Upper lobe of left lung (tissue), 4 donors: ENCODE data around the gene SYNE2.

Experiments used
- CTCF ChIP-seq, 6 experiments: fragments of 450-650 bp in 4 of 6; fragments of 200-600 bp in 2 of 6; sonication (generic) in 2 of 6; IDR thresholded peaks; one replicate each; pipeline ENCODE4 v1.5.1; 2016 to 2019; ENCODE audit warnings: antibody characterized with exemption in 6 of 6
- POLR2A ChIP-seq, 4 donors: fragments of 450-650 bp; IDR thresholded peaks; one replicate each; pipeline ENCODE4 v1.5.1; 2016 to 2017; ENCODE audit warnings: antibody characterized with exemption in 4 of 4, mild to moderate bottlenecking in 2 of 4
- POLR2AphosphoS5 ChIP-seq, 2 donors: sonication (generic); formaldehyde crosslinking; IDR thresholded peaks; one replicate each; pipeline ENCODE4 v1.5.1; 2017; ENCODE audit warnings: antibody characterized with exemption in 2 of 2

- no peak for TF ChIP-seq POLR2AphosphoS5 (IDR thresholded peaks at IDR 0.05)
- no peak for TF ChIP-seq POLR2A (IDR thresholded peaks at IDR 0.05)
- TF ChIP-seq CTCF (IDR thresholded peaks at IDR 0.05), result no peak
These were observed 99.5 kb downstream of the SYNE2 start for GRCh38 chr14:63952053-63952932.
